GM18951 (cell line): Measurements from ENCODE around the gene GRID1.
"Not testable (repeated sequence)": the region's sequence is repeated elsewhere in the genome, so short reads cannot be mapped to it uniquely, and the experiment has no call there.

ENCODE experiments used
- POLR2A ChIP-seq: IDR thresholded peaks from 4 replicates; pipeline ENCODE4 v1.6.1; 2011; ENCODE audit warnings: mild to moderate bottlenecking; ENCODE audit not compliant: insufficient read length, insufficient read depth; ENCODE audit errors: extremely low read depth
- in situ Hi-C: fragments of 300-500 bp; cut with MboI; formaldehyde crosslinking; loops from one replicate; pipeline ENCODE4 v1.12.0; 2022; ENCODE audit warnings: low sequenced_read_pairs, mixed read lengths, inconsistent platforms; ENCODE audit not compliant: unreplicated experiment

The GRID1 gene

GRCh38 chr10:86090807-86091206 is 275.8 kb downstream of the GRID1 start:
- TF ChIP-seq POLR2A: no peak
- in situ Hi-C loops: no loop called here

- in situ Hi-C loops: no loop called here
- no peak for TF ChIP-seq POLR2A
Measured at GRCh38 chr10:86087716-86088115, 278.9 kb downstream of the GRID1 start.

GRCh38 chr10:86086418-86086817 is 280.2 kb downstream of the GRID1 start:
- in situ Hi-C loops: no loop called here
- no peak for TF ChIP-seq POLR2A

- in situ Hi-C loops: no loop called here
- no peak for TF ChIP-seq POLR2A
Measured at GRCh38 chr10:86085686-86086085, 280.9 kb downstream of the GRID1 start.

GRCh38 chr10:86085136-86085535 is 281.5 kb downstream of the GRID1 start:
- TF ChIP-seq POLR2A: no peak
- in situ Hi-C loops: no loop called here

- TF ChIP-seq POLR2A: no peak
- in situ Hi-C loops: no loop called here
Measured at GRCh38 chr10:86084585-86084984, 282.0 kb downstream of the GRID1 start.

GRCh38 chr10:86083664-86084175 is 282.9 kb downstream of the GRID1 start:
- in situ Hi-C loops: no loop called here
- TF ChIP-seq POLR2A: no peak

- no peak for TF ChIP-seq POLR2A
- in situ Hi-C loops: no loop called here
Measured at GRCh38 chr10:86083206-86083605, 283.4 kb downstream of the GRID1 start.

- TF ChIP-seq POLR2A: no peak
- in situ Hi-C loops: no loop called here
Measured at GRCh38 chr10:86082556-86082955, 284.0 kb downstream of the GRID1 start.

- in situ Hi-C loops: no loop called here
Measured at GRCh38 chr10:86079088-86079487, 287.5 kb downstream of the GRID1 start.

GRCh38 chr10:86078639-86079035 is 288.0 kb downstream of the GRID1 start:
- in situ Hi-C loops: no loop called here
- TF ChIP-seq POLR2A: no peak

More at GRCh38 chr10:86079088-86079487, 287.5 kb downstream of the GRID1 start:
- TF ChIP-seq POLR2A: no peak

GRCh38 chr10:86077871-86078638 is 288.5 kb downstream of the GRID1 start:
- in situ Hi-C loops: no loop called here
- TF ChIP-seq POLR2A: no peak

GRCh38 chr10:86077271-86077670 is 289.3 kb downstream of the GRID1 start:
- in situ Hi-C loops: no loop called here
- TF ChIP-seq POLR2A: no peak

GRCh38 chr10:86076497-86076896 is 290.1 kb downstream of the GRID1 start:
- in situ Hi-C loops: not testable (repeated sequence)
